HG02798 (cell line): ENCODE data around the gene TH.

ENCODE experiments used
- ATAC-seq: cut with Tn5 transposase; IDR thresholded peaks from one replicate; pipeline ENCODE4 v1.9.1; 2021; ENCODE audit warnings: mild to moderate bottlenecking; ENCODE audit not compliant: unreplicated experiment, poor library complexity

TH gene

DNA sequence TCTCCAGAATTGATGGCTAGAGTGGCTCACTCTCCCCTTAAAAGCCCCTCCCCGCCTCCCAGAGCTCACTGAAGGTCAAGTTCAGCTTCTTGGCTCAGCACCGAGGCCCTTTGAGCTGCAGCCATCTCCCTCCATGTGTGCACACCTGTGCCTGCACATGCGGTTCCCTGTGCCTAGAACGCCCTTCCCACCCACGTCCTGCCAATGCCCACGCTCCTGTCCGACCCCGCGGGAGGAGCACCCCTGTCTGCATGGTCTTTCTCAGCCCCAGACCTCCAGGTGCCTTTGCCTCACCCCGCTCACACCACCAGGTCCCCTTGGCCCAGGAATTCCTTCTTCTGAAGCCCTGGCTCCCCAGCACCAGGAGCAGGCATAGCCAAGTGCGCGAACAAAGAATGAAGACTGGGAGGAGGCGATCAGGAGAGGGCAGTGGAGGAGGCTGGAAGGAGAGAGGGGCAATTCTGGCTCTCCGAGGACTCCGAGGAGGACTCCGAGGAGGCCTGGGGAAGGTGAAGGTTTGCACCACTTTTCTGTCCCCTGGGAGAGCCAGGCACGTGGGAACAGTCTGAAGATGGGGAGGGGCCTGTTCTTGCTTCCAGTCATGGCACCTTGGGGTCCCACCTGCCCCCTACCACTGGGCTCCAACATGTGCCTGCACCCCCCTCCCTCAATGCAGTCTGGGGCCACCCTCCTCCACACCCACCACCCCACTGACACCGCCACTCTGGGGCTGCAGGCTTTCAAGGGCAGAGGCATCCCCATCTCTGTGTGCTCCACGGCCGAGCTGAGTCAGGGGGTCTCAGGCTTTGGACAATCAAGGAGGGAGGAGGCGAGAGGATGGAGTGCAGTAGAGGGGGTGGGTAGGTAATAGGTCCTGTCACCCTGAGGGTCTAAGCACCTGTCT, 50.1 kb downstream of the TH start:
- no peak for ATAC-seq

GRCh38 chr11:2120359-2121100, 51.1 kb downstream of the TH start:
- no peak for ATAC-seq

GRCh38 chr11:2118677-2119076, 52.9 kb downstream of the TH start:
- no peak for ATAC-seq

- no peak for ATAC-seq
Observed at GRCh38 chr11:2116680-2117079, 54.9 kb downstream of the TH start.

GRCh38 chr11:2115308-2115707, 56.3 kb downstream of the TH start:
- ATAC-seq, result no peak

GRCh38 chr11:2114430-2115241, 57.0 kb downstream of the TH start:
- no peak for ATAC-seq
